Activated CD8-positive, alpha-beta T cell treated with anti-CD3 and anti-CD28 coated beads for 36 hours (primary cell): ENCODE data around the gene AXDND1. TPM values are rescaled to one million over a fixed set of nuclear protein-coding genes. Genes with fewer than 3 reads are reported as not detected.

Experiments
- ATAC-seq: fragments of 200-7000 bp; cut with Tn5 transposase; one replicate; pipeline ENCODE4 v1.10.0; 2021; ENCODE audit warnings: mild to moderate bottlenecking, moderate library complexity
- CTCF ChIA-PET: fragments of 350-600 bp; sonication (Branson Sonifier 250); formaldehyde crosslinking; loops from one replicate; lab custom pipeline; 2021; ENCODE audit warnings: antibody characterized with exemption; lab: Charles Lee
- POLR2A ChIA-PET: fragments of 350-600 bp; sonication (Branson Sonifier 250); formaldehyde crosslinking; loops from one replicate; lab custom pipeline; 2021; ENCODE audit warnings: antibody characterized with exemption; lab: Charles Lee
- DNase-seq: peaks from one replicate; pipeline ENCODE4 v3.0.0-alpha.2; 2020
- H3K27ac Mint-ChIP-seq: one replicate; pipeline ENCODE4 v1.8.0; 2021; ENCODE audit warnings: mild to moderate bottlenecking, mixed read lengths
- H3K27me3 Mint-ChIP-seq: one replicate; pipeline ENCODE4 v1.8.0; 2021; ENCODE audit warnings: mixed read lengths
- H3K36me3 Mint-ChIP-seq: one replicate; pipeline ENCODE4 v1.8.0; 2021; ENCODE audit warnings: low read depth, mixed read lengths
- H3K4me1 Mint-ChIP-seq: one replicate; pipeline ENCODE4 v1.8.0; 2021; ENCODE audit warnings: low read depth, mixed read lengths
- H3K4me3 Mint-ChIP-seq: one replicate; pipeline ENCODE4 v1.8.0; 2021; ENCODE audit warnings: mild to moderate bottlenecking, moderate library complexity, mixed read lengths
- H3K9me3 Mint-ChIP-seq: one replicate; pipeline ENCODE4 v1.8.0; 2021; ENCODE audit warnings: mixed read lengths
- CTCF ChIP-seq: fragments of 200-600 bp; IDR thresholded peaks from one replicate; pipeline ENCODE4 v1.8.0; 2022; ENCODE audit warnings: antibody characterized with exemption, mild to moderate bottlenecking
- intact Hi-C: fragments of 100-400 bp; cut with micrococcal nuclease; formaldehyde crosslinking; loops from one replicate; pipeline ENCODE4 v1.10.0; 2022
- total RNA-seq, 2 experiments: library from RNA; stranded (reverse); gene quantifications; one replicate each; pipeline ENCODE4 v1.2.3, GENCODE V29; 2021

The AXDND1 gene
- total RNA-seq, 2 experiments from 2014 or later, result 0.27 to 1.5 TPM

GRCh38 chr1:179329862-179330261 lies 35.9 kb upstream of the AXDND1 start:
- no peak for ATAC-seq

DNA sequence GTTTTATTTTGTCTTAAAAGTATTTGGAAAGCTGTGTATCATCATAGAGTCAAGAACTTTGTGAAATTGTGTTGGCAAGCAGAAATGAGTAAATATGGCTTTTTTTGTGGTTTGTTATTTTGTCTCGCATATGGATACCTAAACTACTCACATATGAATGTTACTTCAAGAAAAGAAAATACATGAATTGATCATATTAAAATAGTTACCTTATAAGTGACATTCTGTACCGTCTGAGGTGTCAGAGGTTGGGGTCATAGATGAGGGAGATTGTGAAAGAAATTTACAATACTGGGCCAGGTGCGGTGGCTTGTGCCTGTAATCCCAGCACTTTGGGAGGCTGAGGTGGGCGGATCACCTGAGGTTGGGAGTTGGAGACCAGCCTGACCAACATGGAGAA lies 31.3 kb upstream of the AXDND1 start:
- intact Hi-C loops, result no loop called here

More at GRCh38 chr1:179329862-179330261, 35.9 kb upstream of the AXDND1 start:
- no peaks in the 10 kb centered on the region for H3K27me3 Mint-ChIP-seq
- intact Hi-C loops, result no loop called here
- POLR2A ChIA-PET, result no interaction called here
- H3K4me3 Mint-ChIP-seq, result no peak overlapping the region
- peaks cover 2% of the 10 kb centered on the region for H3K9me3 Mint-ChIP-seq
- CTCF ChIA-PET, result no interaction called here
- peaks cover 45% of the 10 kb centered on the region for H3K36me3 Mint-ChIP-seq
- H3K27ac Mint-ChIP-seq, result peak overlapping the region; percentile 44
- peaks cover 17% of the 10 kb centered on the region for H3K4me1 Mint-ChIP-seq
- DNase-seq, result no peak
- no peak for TF ChIP-seq CTCF

GRCh38 chr1:179337288-179337687 lies 28.5 kb upstream of the AXDND1 start:
- DNase-seq (no peak), ATAC-seq (no peak)
- POLR2A ChIA-PET, result no interaction called here
- Mint-ChIP-seq H3K4me3 (no peak overlapping the region), H3K27ac (no peak overlapping the region), H3K9me3 (no peaks in the 10 kb centered on the region), H3K27me3 (no peaks in the 10 kb centered on the region), H3K4me1 (peaks cover 6% of the 10 kb centered on the region), H3K36me3 (peaks cover 36% of the 10 kb centered on the region)
- CTCF ChIA-PET, result no interaction called here
- intact Hi-C loops, result no loop called here
- no peak for TF ChIP-seq CTCF

More for the DNA sequence above, 31.3 kb upstream of the AXDND1 start:
- Mint-ChIP-seq H3K4me3 (no peak overlapping the region), H3K9me3 (peaks cover 2% of the 10 kb centered on the region), H3K27ac (no peak overlapping the region), H3K27me3 (no peaks in the 10 kb centered on the region), H3K4me1 (peaks cover 19% of the 10 kb centered on the region), H3K36me3 (peaks cover 35% of the 10 kb centered on the region)
- ChIA-PET POLR2A (no interaction called here), CTCF (no interaction called here)
- DNase-seq (no peak), ATAC-seq (no peak)
- TF ChIP-seq CTCF, result no peak

- no peak overlapping the region for H3K27ac Mint-ChIP-seq
- CTCF ChIA-PET, result no interaction called here
- intact Hi-C loops, result no loop called here
These were observed 27.7 kb upstream of the AXDND1 start for GRCh38 chr1:179337942-179338560.

More at GRCh38 chr1:179337942-179338560, 27.7 kb upstream of the AXDND1 start:
- Mint-ChIP-seq H3K4me1 (peaks cover 6% of the 10 kb centered on the region), H3K27me3 (no peaks in the 10 kb centered on the region), H3K9me3 (no peaks in the 10 kb centered on the region), H3K36me3 (peaks cover 37% of the 10 kb centered on the region), H3K4me3 (no peak overlapping the region)
- TF ChIP-seq CTCF, result no peak
- DNase-seq (no peak), ATAC-seq (no peak)
- POLR2A ChIA-PET, result no interaction called here
